Thyroid gland (tissue), 4 donors: Measurements from ENCODE around the gene POC1A. TPM values are rescaled to one million over a fixed set of nuclear protein-coding genes. Genes with fewer than 3 reads are reported as not detected.

Source experiments
- DNase-seq, 2 donors: peaks; one replicate each; pipeline ENCODE4 v3.0.0-alpha.2; 2019
- H3K27ac ChIP-seq, 3 donors: fragments of 200-600 bp; sonication (generic); 1 replicate in 2 of 3; 2 replicates in 1 of 3; pipeline ENCODE4 v1.5.1; 2016 to 2019; ENCODE audit warnings: mild to moderate bottlenecking in 1 of 3, moderate library complexity in 1 of 3
- H3K27me3 ChIP-seq: fragments of 200-600 bp; sonication (generic); one replicate; pipeline ENCODE4 v1.5.1; 2019
- H3K36me3 ChIP-seq, 2 donors: fragments of 200-600 bp; sonication (generic); one replicate each; pipeline ENCODE4 v1.5.1; 2016 to 2019
- H3K4me1 ChIP-seq, 2 donors: fragments of 200-600 bp; sonication (generic); one replicate each; pipeline ENCODE4 v1.5.1; 2017 to 2019
- H3K4me3 ChIP-seq, 3 donors: fragments of 200-600 bp; sonication (generic); replicated peaks in 1 of 3; 1 replicate in 2 of 3; 2 replicates in 1 of 3; pipeline ENCODE4 v1.5.1; 2016; ENCODE audit warnings: mild to moderate bottlenecking in 1 of 3
- H3K9me3 ChIP-seq: fragments of 200-600 bp; sonication (generic); one replicate; pipeline ENCODE4 v1.5.1; 2017
- CTCF ChIP-seq, 6 experiments: fragments of 200-600 bp in 3 of 6; fragments of 450-650 bp in 3 of 6; sonication (generic) in 3 of 6; IDR thresholded peaks; one replicate each; pipeline ENCODE4 v1.5.1; 2016 to 2019; ENCODE audit warnings: antibody characterized with exemption in 6 of 6, mild to moderate bottlenecking in 2 of 6, inconsistent platforms in 1 of 6, moderate library complexity in 1 of 6
- POLR2A ChIP-seq, 2 donors: fragments of 450-650 bp; IDR thresholded peaks; one replicate each; pipeline ENCODE4 v1.6.1; 2017; ENCODE audit warnings: antibody characterized with exemption in 2 of 2, mild to moderate bottlenecking in 2 of 2, moderate library complexity in 1 of 2
- WGBS, 2 donors: methylation state at CpG; one replicate each; pipeline ENCODE4 v1.1.5; 2017; 5-methylcytosine and 5-hydroxymethylcytosine counted together
- intact Hi-C: fragments of 100-400 bp; cut with DNase I; formaldehyde crosslinking; loops from one replicate; pipeline ENCODE4 v1.15.1; 2023
- total RNA-seq, 4 donors: library from RNA; depleted of rRNA; stranded (reverse); fragments of >200 nt; gene quantifications; one replicate each; pipeline ENCODE4 v1.2.3, GENCODE V29; 2016

POC1A gene
- total RNA-seq, 4 donors from 2014 or later: 0.40 to 2.8 (median 1.5) TPM

GRCh38 chr3:52094571-52095485 is 59.4 kb downstream of the POC1A start:
- Histone ChIP-seq H3K4me1 (peaks cover 13 to 42% of the 10 kb centered on the region in 2 donors), H3K27me3 (no peaks in the 10 kb centered on the region), H3K4me3 (no peak overlapping the region), H3K27ac (no peak overlapping the region), H3K36me3 (no peaks in the 10 kb centered on the region), H3K9me3 (no peaks in the 10 kb centered on the region)
- intact Hi-C loops: no loop called here
- no peak for DNase-seq
- TF ChIP-seq POLR2A (IDR thresholded peaks at IDR 0.05) (no peak), CTCF (IDR thresholded peaks at IDR 0.05) (no peak)
- 96% methylated on average over 11 of the region's 11 CpGs for WGBS, 2 donors

- TF ChIP-seq POLR2A (IDR thresholded peaks at IDR 0.05) (no peak), CTCF (IDR thresholded peaks at IDR 0.05) (no peak)
- peaks cover 22 to 51% of the 10 kb centered on the region in 2 donors for H3K4me1 ChIP-seq
- peak; percentile 38 to 46 for DNase-seq
- no peaks in the 10 kb centered on the region for H3K36me3 ChIP-seq
- H3K9me3 ChIP-seq: no peaks in the 10 kb centered on the region
- intact Hi-C loops: no loop called here
- WGBS, 2 donors: 89 to 90% methylated on average over 5 to 6 of the region's 7 CpGs
- H3K27ac ChIP-seq: no peak overlapping the region
- H3K27me3 ChIP-seq: no peaks in the 10 kb centered on the region
- no peak overlapping the region for H3K4me3 ChIP-seq
Measured at GRCh38 chr3:52093756-52094545, 60.3 kb downstream of the POC1A start.

- H3K9me3 ChIP-seq: no peaks in the 10 kb centered on the region
- H3K4me1 ChIP-seq: peaks cover 23 to 58% of the 10 kb centered on the region in 2 donors
- intact Hi-C loops: no loop called here
- no peak for TF ChIP-seq POLR2A (IDR thresholded peaks at IDR 0.05)
- no peak for TF ChIP-seq CTCF (IDR thresholded peaks at IDR 0.05)
- no peak overlapping the region for H3K27ac ChIP-seq
- no peak overlapping the region for H3K4me3 ChIP-seq
- no peak for DNase-seq
- 88 to 98% methylated on average over 7 of the region's 7 CpGs for WGBS, 2 donors
- H3K36me3 ChIP-seq: no peaks in the 10 kb centered on the region
- no peaks in the 10 kb centered on the region for H3K27me3 ChIP-seq
Measured at GRCh38 chr3:52092891-52093290, 61.3 kb downstream of the POC1A start.

GRCh38 chr3:52092271-52092660 is 62.0 kb downstream of the POC1A start:
- Histone ChIP-seq H3K4me3 (no peak overlapping the region), H3K36me3 (no peaks in the 10 kb centered on the region), H3K27ac (peak overlapping the region in 1 of 3 donors; percentile 89), H3K4me1 (peaks cover 23 to 64% of the 10 kb centered on the region in 2 donors), H3K9me3 (no peaks in the 10 kb centered on the region), H3K27me3 (no peaks in the 10 kb centered on the region)
- DNase-seq: no peak
- TF ChIP-seq CTCF (IDR thresholded peaks at IDR 0.05) (no peak), POLR2A (IDR thresholded peaks at IDR 0.05) (no peak)
- intact Hi-C loops: no loop called here
- 90 to 92% methylated on average over 1 of the region's 1 CpG for WGBS, 2 donors
